A549 (cell line): ENCODE results near the gene TIMMDC1. TPM values are rescaled to one million over a fixed set of nuclear protein-coding genes. Genes with fewer than 3 reads are reported as not detected.

Source experiments
- ATAC-seq, 2 experiments: fragments of 200-7000 bp in 1 of 2; fragments of >200 bp in 1 of 2; cut with Nextera tagmentation in 1 of 2; cut with Tn5 transposase in 1 of 2; 3 replicates each; pipeline versions ENCODE4 v1.8.0 to v1.9.1; 2018 to 2020; ENCODE audit warnings: mild to moderate bottlenecking in 1 of 2, moderate library complexity in 1 of 2
- CTCF ChIA-PET: fragments of 300-600 bp; sonication (Branson Sonifier 250); formaldehyde crosslinking; extraction: SDS; loops from one replicate; lab custom pipeline; 2021; ENCODE audit warnings: antibody characterized with exemption, inconsistent platforms; lab: Yijun Ruan, JAX
- POLR2A ChIA-PET: fragments of 350-600 bp; formaldehyde crosslinking; extraction: SDS; loops from one replicate; lab custom pipeline; 2021; ENCODE audit warnings: antibody characterized with exemption, inconsistent platforms; lab: Yijun Ruan, JAX
- DNase-seq, 2 experiments: peaks; one replicate each; pipeline versions ENCODE4 v3.0.0 to v3.0.0-alpha.2; 2011 to 2016; ENCODE audit warnings: low read depth in 1 of 2, low spot score in 1 of 2
- FAIRE-seq: peaks from 2 replicates; lab custom pipeline; 2011; peaks lifted over from hg19 to GRCh38; lab: Jason Lieb, UNC
- H3K27ac ChIP-seq, 2 experiments: fragments of >200 bp; sonication (Bioruptor Twin); formaldehyde crosslinking; 3 replicates each; pipeline ENCODE4 v1.5.1; 2016 to 2017
- H3K4me1 ChIP-seq: fragments of >200 bp; sonication (Bioruptor Twin); formaldehyde crosslinking; 3 replicates; pipeline ENCODE4 v1.6.1; 2016
- H3K4me2 ChIP-seq: fragments of >200 bp; sonication (Bioruptor Twin); formaldehyde crosslinking; 3 replicates; pipeline ENCODE4 v1.6.1; 2016
- H3K4me3 ChIP-seq: fragments of >200 bp; sonication (Bioruptor Twin); formaldehyde crosslinking; 3 replicates; pipeline ENCODE4 v1.5.1; 2016
- H3K9me3 ChIP-seq: fragments of >200 bp; sonication (Bioruptor Twin); formaldehyde crosslinking; 3 replicates; pipeline ENCODE4 v1.6.1; 2016
- CHD4 ChIP-seq: fragments of 200-600 bp; sonication (generic); IDR thresholded peaks from 2 replicates; pipeline ENCODE4 v1.6.1; 2016; ENCODE audit warnings: antibody characterized with exemption, mild to moderate bottlenecking, borderline replicate concordance
- EHF ChIP-seq: fragments of 250-450 bp; sonication (Bioruptor Pico); IDR thresholded peaks from 2 replicates; pipeline ENCODE4 v1.5.0; 2020; ENCODE audit warnings: mild to moderate bottlenecking
- EHMT2 ChIP-seq: fragments of 200-600 bp; sonication (generic); IDR thresholded peaks from 2 replicates; pipeline ENCODE4 v1.6.1; 2016; ENCODE audit warnings: antibody characterized with exemption, low read depth, mild to moderate bottlenecking, moderate library complexity
- EP300 ChIP-seq, 2 experiments: fragments of >200 bp; sonication (Bioruptor Twin); formaldehyde crosslinking; IDR thresholded peaks; 2 replicates in 1 of 2; 3 replicates in 1 of 2; pipeline ENCODE4 v1.6.1; 2016 to 2017
- GATA3 ChIP-seq: IDR thresholded peaks from 2 replicates; pipeline ENCODE4 v1.6.1; 2012; ENCODE audit warnings: borderline replicate concordance
- HOXA7 ChIP-seq: fragments of 250-450 bp; sonication (Bioruptor Pico); IDR thresholded peaks from 2 replicates; pipeline ENCODE4 v1.5.0; 2020; ENCODE audit warnings: mild to moderate bottlenecking, moderate library complexity
- HOXB13 ChIP-seq: fragments of 250-450 bp; sonication (Bioruptor Pico); IDR thresholded peaks from 2 replicates; pipeline ENCODE4 v1.5.0; 2020; ENCODE audit warnings: low read depth, mild to moderate bottlenecking, moderate library complexity
- HOXB5 ChIP-seq: fragments of 250-450 bp; sonication (Bioruptor Pico); IDR thresholded peaks from 2 replicates; pipeline ENCODE4 v1.5.0; 2020; ENCODE audit warnings: mild to moderate bottlenecking, moderate library complexity
- KDM1A ChIP-seq: fragments of 200-600 bp; sonication (generic); IDR thresholded peaks from 2 replicates; pipeline ENCODE4 v1.6.1; 2016; ENCODE audit warnings: low read depth, mild to moderate bottlenecking
- MAZ ChIP-seq: fragments of 150-350 bp; IDR thresholded peaks from 2 replicates; pipeline ENCODE4 v1.6.1; 2014; ENCODE audit warnings: antibody characterized with exemption, low read depth, low read length, borderline replicate concordance
- NR3C1 ChIP-seq: fragments of >200 bp; sonication (Bioruptor Twin); formaldehyde crosslinking; IDR thresholded peaks from 3 replicates; pipeline ENCODE4 v1.6.1; 2017
- PHF8 ChIP-seq: fragments of 200-600 bp; sonication (generic); IDR thresholded peaks from 2 replicates; pipeline ENCODE4 v1.6.1; 2016; ENCODE audit warnings: low read depth, mild to moderate bottlenecking, antibody characterized with exemption, moderate library complexity, borderline replicate concordance
- POLR2A ChIP-seq: IDR thresholded peaks from 2 replicates; pipeline ENCODE4 v1.6.1; 2012; ENCODE audit warnings: mild to moderate bottlenecking, low read length
- POLR2AphosphoS2 ChIP-seq: conservative IDR thresholded peaks from 2 replicates; pipeline ENCODE4 v1.6.1; 2012; ENCODE audit warnings: low read length, improper control_type of control experiment, inconsistent platforms
- RAD21 ChIP-seq, 2 experiments: fragments of >200 bp in 1 of 2; sonication (Bioruptor Twin) in 1 of 2; formaldehyde crosslinking in 1 of 2; IDR thresholded peaks in 1 of 2; conservative IDR thresholded peaks in 1 of 2; 2 replicates in 1 of 2; 3 replicates in 1 of 2; pipeline ENCODE4 v1.6.1; 2012 to 2018; ENCODE audit warnings: inconsistent platforms in 1 of 2
- RARB ChIP-seq: fragments of 250-450 bp; sonication (Bioruptor Pico); IDR thresholded peaks from 2 replicates; pipeline ENCODE4 v1.8.0; 2021; ENCODE audit warnings: mild to moderate bottlenecking, moderate library complexity
- RCOR1 ChIP-seq: fragments of 150-350 bp; IDR thresholded peaks from 2 replicates; pipeline ENCODE4 v1.6.1; 2014; ENCODE audit warnings: antibody characterized with exemption, low read length, low read depth
- RFX5 ChIP-seq: fragments of 450-650 bp; IDR thresholded peaks from 2 replicates; pipeline ENCODE4 v1.7.1; 2014; ENCODE audit warnings: antibody characterized with exemption, mild to moderate bottlenecking, moderate library complexity
- RNF2 ChIP-seq: fragments of 200-600 bp; sonication (generic); IDR thresholded peaks from 2 replicates; pipeline ENCODE4 v1.6.1; 2016; ENCODE audit warnings: low read depth, mild to moderate bottlenecking, antibody characterized with exemption, moderate library complexity, borderline replicate concordance
- TFCP2L1 ChIP-seq: fragments of 250-450 bp; sonication (Bioruptor Pico); IDR thresholded peaks from 2 replicates; pipeline ENCODE4 v1.5.0; 2021; ENCODE audit warnings: mild to moderate bottlenecking
- TP53 ChIP-seq: fragments of 250-450 bp; sonication (Bioruptor Pico); IDR thresholded peaks from 2 replicates; pipeline ENCODE4 v1.5.0; 2021; ENCODE audit warnings: mild to moderate bottlenecking, moderate library complexity
- ZC3H11A ChIP-seq: fragments of 450-650 bp; IDR thresholded peaks from 2 replicates; pipeline ENCODE4 v1.6.1; 2014; ENCODE audit warnings: antibody characterized with exemption, mild to moderate bottlenecking
- WGBS: methylation state at CpG from one replicate; pipeline ENCODE4 v1.1.6; 2017; ENCODE audit errors: missing lambda C conversion rate; 5-methylcytosine and 5-hydroxymethylcytosine counted together
- polyA plus RNA-seq, 4 experiments: library from polyadenylated mRNA; depleted of rRNA in 3 of 4; stranded (reverse); fragments of >200 nt; fragmentation: RNase III in 1 of 4; extraction: RNeasy Plus Mini Kit Qiagen cat#74134 plus additional on column Dnase treatment in 1 of 4; gene quantifications; 2 replicates in 3 of 4; 3 replicates in 1 of 4; pipeline ENCODE4 v1.2.3, GENCODE V29; 2011 to 2017
- TF ChIP-seq, protein P1 (sequence below): IDR thresholded peaks from 2 replicates; pipeline ENCODE4 v1.6.1; 2012
- TF ChIP-seq, protein P2 (sequence below): fragments of 200-600 bp; sonication (generic); IDR thresholded peaks from 2 replicates; pipeline ENCODE4 v1.6.1; 2016; ENCODE audit warnings: antibody characterized with exemption, mild to moderate bottlenecking, moderate library complexity
- TF ChIP-seq, protein P3 (sequence below): IDR thresholded peaks from 2 replicates; pipeline ENCODE4 v1.6.1; 2012
- TF ChIP-seq, protein P4 (sequence below): IDR thresholded peaks from 2 replicates; pipeline ENCODE4 v1.6.1; 2012; ENCODE audit warnings: low read depth, borderline replicate concordance
- TF ChIP-seq, protein P5 (sequence below): fragments of 150-350 bp; IDR thresholded peaks from 2 replicates; pipeline ENCODE4 v1.6.1; 2014; ENCODE audit warnings: low read depth, mild to moderate bottlenecking, low read length
- TF ChIP-seq, protein P6 (sequence below): fragments of >200 bp; sonication (Bioruptor Twin); formaldehyde crosslinking; IDR thresholded peaks from 3 replicates; pipeline ENCODE4 v1.6.1; 2016

The TIMMDC1 gene
- polyA plus RNA-seq, 2 of the 4 experiments (the other 2 are of a cell fraction), result 90.1 to 135 TPM

DNA sequence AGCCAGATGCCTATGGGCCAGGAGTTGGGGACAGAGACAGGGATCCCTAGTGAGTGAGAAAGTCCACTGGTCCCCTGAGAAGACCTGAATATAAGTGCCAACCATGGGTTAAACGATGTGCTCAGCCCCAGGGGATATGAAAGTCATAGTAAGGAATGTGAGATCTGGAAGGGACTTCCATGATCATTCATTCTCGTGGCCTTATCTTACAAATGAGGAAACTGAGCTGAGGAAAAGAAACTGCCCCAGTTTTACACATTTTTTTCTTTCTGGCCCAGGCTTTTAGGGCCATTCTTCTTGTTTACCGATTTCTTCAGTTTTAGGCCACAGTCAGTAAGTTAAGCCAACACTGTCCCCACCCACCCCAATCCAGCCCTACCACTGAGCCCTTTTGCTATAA, 50.0 kb downstream of the TIMMDC1 start:
- 30% methylated on average over 3 of the region's 3 CpGs for WGBS
- FAIRE-seq, result no peak

DNA sequence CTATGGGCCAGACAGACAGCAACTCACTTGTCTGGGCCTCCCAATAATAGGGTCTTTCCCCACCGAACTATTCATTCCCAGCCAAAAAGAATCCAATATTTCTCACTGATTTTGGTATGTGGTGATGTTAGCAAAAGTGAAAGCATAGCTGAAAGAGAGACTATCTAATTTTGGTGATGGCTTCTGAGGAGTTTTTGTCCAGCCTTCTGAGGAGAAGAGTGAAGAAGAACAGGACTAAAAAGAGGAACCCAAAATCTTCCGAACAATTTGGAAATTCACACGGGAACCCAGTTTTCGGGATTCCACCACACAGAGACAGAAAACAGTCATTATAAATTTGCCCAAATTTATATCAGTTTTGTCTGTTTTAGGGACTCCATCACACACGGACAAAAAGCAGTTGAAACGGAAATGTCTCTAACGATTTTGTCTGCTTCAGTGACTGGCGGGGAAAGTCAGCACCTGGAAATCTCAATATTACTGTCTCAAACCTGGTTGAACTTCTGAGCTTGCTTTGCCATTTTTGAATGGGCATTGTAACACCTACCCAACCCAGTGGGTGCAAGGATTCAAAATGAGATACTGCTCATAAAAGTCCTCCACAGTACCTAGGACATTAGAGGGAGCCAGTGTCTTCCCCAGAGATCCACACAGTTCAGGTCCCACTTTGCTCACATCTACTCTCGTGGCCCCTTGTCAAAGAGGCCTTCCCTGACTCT, 52.0 kb downstream of the TIMMDC1 start:
- ChIA-PET POLR2A (no interaction called here), CTCF (no interaction called here)
- 74% methylated on average over 9 of the region's 9 CpGs for WGBS
- FAIRE-seq (no peak), ATAC-seq (no peak), DNase-seq (no peak)
- TF ChIP-seq RARB (CRISPR knock-in tag), result no peak
- TF ChIP-seq, protein P1, sequence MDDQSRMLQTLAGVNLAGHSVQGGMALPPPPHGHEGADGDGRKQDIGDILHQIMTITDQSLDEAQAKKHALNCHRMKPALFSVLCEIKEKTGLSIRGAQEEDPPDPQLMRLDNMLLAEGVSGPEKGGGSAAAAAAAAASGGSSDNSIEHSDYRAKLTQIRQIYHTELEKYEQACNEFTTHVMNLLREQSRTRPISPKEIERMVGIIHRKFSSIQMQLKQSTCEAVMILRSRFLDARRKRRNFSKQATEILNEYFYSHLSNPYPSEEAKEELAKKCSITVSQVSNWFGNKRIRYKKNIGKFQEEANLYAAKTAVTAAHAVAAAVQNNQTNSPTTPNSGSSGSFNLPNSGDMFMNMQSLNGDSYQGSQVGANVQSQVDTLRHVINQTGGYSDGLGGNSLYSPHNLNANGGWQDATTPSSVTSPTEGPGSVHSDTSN, result no peak
- TF ChIP-seq, protein P2, sequence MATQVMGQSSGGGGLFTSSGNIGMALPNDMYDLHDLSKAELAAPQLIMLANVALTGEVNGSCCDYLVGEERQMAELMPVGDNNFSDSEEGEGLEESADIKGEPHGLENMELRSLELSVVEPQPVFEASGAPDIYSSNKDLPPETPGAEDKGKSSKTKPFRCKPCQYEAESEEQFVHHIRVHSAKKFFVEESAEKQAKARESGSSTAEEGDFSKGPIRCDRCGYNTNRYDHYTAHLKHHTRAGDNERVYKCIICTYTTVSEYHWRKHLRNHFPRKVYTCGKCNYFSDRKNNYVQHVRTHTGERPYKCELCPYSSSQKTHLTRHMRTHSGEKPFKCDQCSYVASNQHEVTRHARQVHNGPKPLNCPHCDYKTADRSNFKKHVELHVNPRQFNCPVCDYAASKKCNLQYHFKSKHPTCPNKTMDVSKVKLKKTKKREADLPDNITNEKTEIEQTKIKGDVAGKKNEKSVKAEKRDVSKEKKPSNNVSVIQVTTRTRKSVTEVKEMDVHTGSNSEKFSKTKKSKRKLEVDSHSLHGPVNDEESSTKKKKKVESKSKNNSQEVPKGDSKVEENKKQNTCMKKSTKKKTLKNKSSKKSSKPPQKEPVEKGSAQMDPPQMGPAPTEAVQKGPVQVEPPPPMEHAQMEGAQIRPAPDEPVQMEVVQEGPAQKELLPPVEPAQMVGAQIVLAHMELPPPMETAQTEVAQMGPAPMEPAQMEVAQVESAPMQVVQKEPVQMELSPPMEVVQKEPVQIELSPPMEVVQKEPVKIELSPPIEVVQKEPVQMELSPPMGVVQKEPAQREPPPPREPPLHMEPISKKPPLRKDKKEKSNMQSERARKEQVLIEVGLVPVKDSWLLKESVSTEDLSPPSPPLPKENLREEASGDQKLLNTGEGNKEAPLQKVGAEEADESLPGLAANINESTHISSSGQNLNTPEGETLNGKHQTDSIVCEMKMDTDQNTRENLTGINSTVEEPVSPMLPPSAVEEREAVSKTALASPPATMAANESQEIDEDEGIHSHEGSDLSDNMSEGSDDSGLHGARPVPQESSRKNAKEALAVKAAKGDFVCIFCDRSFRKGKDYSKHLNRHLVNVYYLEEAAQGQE, result no peak
- no peak for TF ChIP-seq RAD21 (conservative IDR thresholded peaks at IDR 0.05 in 1 of 2, IDR thresholded peaks at IDR 0.05 in 1 of 2)
- TF ChIP-seq NR3C1, result no peak
- no peak for TF ChIP-seq MAZ
- TF ChIP-seq TFCP2L1 (CRISPR knock-in tag), result no peak
- no peak for TF ChIP-seq POLR2A
- TF ChIP-seq HOXB5 (CRISPR knock-in tag), result no peak
- TF ChIP-seq HOXA7 (CRISPR knock-in tag), result no peak
- TF ChIP-seq RNF2, result no peak
- TF ChIP-seq ZC3H11A, result no peak
- TF ChIP-seq EHF (CRISPR knock-in tag), result no peak
- TF ChIP-seq RFX5, result no peak
- TF ChIP-seq TP53 (CRISPR knock-in tag), result no peak
- TF ChIP-seq, protein P3, sequence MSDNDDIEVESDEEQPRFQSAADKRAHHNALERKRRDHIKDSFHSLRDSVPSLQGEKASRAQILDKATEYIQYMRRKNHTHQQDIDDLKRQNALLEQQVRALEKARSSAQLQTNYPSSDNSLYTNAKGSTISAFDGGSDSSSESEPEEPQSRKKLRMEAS, result no peak
- no peak for TF ChIP-seq KDM1A
- Histone ChIP-seq H3K27ac (no peak overlapping the region), H3K4me1 (no peaks in the 10 kb centered on the region), H3K4me3 (no peak overlapping the region), H3K4me2 (no peak overlapping the region), H3K9me3 (no peaks in the 10 kb centered on the region)

More for the DNA sequence above, 50.0 kb downstream of the TIMMDC1 start:
- ChIA-PET CTCF (no interaction called here), POLR2A (no interaction called here)
- Histone ChIP-seq H3K4me2 (no peak overlapping the region), H3K27ac (no peak overlapping the region), H3K4me1 (no peaks in the 10 kb centered on the region)
- ATAC-seq, result no peak
- DNase-seq, result no peak
- TF ChIP-seq, protein P4, sequence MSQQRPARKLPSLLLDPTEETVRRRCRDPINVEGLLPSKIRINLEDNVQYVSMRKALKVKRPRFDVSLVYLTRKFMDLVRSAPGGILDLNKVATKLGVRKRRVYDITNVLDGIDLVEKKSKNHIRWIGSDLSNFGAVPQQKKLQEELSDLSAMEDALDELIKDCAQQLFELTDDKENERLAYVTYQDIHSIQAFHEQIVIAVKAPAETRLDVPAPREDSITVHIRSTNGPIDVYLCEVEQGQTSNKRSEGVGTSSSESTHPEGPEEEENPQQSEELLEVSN, result no peak
- TF ChIP-seq, protein P5, sequence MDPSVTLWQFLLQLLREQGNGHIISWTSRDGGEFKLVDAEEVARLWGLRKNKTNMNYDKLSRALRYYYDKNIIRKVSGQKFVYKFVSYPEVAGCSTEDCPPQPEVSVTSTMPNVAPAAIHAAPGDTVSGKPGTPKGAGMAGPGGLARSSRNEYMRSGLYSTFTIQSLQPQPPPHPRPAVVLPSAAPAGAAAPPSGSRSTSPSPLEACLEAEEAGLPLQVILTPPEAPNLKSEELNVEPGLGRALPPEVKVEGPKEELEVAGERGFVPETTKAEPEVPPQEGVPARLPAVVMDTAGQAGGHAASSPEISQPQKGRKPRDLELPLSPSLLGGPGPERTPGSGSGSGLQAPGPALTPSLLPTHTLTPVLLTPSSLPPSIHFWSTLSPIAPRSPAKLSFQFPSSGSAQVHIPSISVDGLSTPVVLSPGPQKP, result no peak
- TF ChIP-seq CHD4 (no peak), EHMT2 (no peak), RARB (CRISPR knock-in tag) (no peak), GATA3 (no peak), PHF8 (no peak), MAZ (no peak), EP300 (IDR thresholded peaks at IDR 0.05) (no peak), POLR2AphosphoS2 (no peak), RCOR1 (no peak), RNF2 (no peak), HOXB13 (CRISPR knock-in tag) (no peak)
- TF ChIP-seq, protein P6, sequence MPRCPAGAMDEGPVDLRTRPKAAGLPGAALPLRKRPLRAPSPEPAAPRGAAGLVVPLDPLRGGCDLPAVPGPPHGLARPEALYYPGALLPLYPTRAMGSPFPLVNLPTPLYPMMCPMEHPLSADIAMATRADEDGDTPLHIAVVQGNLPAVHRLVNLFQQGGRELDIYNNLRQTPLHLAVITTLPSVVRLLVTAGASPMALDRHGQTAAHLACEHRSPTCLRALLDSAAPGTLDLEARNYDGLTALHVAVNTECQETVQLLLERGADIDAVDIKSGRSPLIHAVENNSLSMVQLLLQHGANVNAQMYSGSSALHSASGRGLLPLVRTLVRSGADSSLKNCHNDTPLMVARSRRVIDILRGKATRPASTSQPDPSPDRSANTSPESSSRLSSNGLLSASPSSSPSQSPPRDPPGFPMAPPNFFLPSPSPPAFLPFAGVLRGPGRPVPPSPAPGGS, result no peak
- TF ChIP-seq, all 56 proteins: peak for 0
- Histone ChIP-seq H3K9me3 (no peaks in the 10 kb centered on the region), H3K4me3 (no peak overlapping the region)
